Epithelial cell of esophagus (primary cell): ENCODE measurements around the gene SATB2.

Experiments
- DNase-seq: peaks from one replicate; pipeline ENCODE4 v3.0.0; 2010; ENCODE audit warnings: low read depth
- H3K4me3 ChIP-seq: 2 replicates; pipeline ENCODE4 v1.5.1; 2011; ENCODE audit warnings: mild to moderate bottlenecking, low read length, control low read depth
- TF ChIP-seq, protein P1 (sequence below): IDR thresholded peaks from 2 replicates; pipeline ENCODE4 v1.5.1; 2011; ENCODE audit warnings: low read depth, mild to moderate bottlenecking, low read length, control low read depth, inconsistent platforms; ENCODE audit not compliant: insufficient read depth; ENCODE audit errors: missing control alignments

The SATB2 gene

GRCh38 chr2:199302851-199303250, 154.9 kb downstream of the SATB2 start:
- TF ChIP-seq, protein P1, sequence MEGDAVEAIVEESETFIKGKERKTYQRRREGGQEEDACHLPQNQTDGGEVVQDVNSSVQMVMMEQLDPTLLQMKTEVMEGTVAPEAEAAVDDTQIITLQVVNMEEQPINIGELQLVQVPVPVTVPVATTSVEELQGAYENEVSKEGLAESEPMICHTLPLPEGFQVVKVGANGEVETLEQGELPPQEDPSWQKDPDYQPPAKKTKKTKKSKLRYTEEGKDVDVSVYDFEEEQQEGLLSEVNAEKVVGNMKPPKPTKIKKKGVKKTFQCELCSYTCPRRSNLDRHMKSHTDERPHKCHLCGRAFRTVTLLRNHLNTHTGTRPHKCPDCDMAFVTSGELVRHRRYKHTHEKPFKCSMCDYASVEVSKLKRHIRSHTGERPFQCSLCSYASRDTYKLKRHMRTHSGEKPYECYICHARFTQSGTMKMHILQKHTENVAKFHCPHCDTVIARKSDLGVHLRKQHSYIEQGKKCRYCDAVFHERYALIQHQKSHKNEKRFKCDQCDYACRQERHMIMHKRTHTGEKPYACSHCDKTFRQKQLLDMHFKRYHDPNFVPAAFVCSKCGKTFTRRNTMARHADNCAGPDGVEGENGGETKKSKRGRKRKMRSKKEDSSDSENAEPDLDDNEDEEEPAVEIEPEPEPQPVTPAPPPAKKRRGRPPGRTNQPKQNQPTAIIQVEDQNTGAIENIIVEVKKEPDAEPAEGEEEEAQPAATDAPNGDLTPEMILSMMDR, result no peak

GRCh38 chr2:199288424-199288823, 169.3 kb downstream of the SATB2 start:
- no peak for DNase-seq
- H3K4me3 ChIP-seq, result no peak overlapping the region
- TF ChIP-seq, protein P1, result no peak

More at GRCh38 chr2:199302851-199303250, 154.9 kb downstream of the SATB2 start:
- no peak for DNase-seq
- H3K4me3 ChIP-seq, result no peak overlapping the region

- TF ChIP-seq, protein P1, result no peak
- DNase-seq, result no peak
These were observed 175.4 kb downstream of the SATB2 start for GRCh38 chr2:199282309-199282708.

GRCh38 chr2:199279146-199279545, 178.6 kb downstream of the SATB2 start:
- no peak overlapping the region for H3K4me3 ChIP-seq
- DNase-seq, result no peak
- TF ChIP-seq, protein P1, result no peak

More at GRCh38 chr2:199282309-199282708, 175.4 kb downstream of the SATB2 start:
- H3K4me3 ChIP-seq, result no peak overlapping the region

GRCh38 chr2:199278099-199278498, 179.6 kb downstream of the SATB2 start:
- H3K4me3 ChIP-seq, result no peak overlapping the region
- DNase-seq, result peak; percentile 21
- TF ChIP-seq, protein P1, result no peak

DNA sequence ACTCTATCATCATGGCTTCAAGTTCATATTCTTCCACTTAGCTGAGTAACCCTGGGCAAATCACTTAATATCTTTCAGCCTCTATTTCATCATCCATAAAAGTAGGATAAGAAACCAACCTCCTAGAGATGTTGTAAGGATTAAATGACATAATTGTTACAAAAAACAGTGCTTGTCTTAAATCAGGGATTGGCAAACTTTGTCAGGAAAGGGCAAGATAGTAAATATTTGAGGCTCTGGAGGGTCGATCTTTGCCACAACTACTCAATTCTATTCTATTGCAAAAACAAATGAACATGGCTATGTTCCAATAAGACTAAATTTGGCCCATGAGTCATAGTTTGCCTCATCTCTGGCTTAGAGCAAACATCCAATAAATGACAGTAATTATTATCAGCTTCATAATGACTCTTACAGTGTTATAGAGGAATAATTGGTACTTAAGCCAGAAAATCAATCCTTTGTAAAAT, 184.7 kb downstream of the SATB2 start:
- DNase-seq, result peak; percentile 9
- TF ChIP-seq, protein P1, result no peak

DNA sequence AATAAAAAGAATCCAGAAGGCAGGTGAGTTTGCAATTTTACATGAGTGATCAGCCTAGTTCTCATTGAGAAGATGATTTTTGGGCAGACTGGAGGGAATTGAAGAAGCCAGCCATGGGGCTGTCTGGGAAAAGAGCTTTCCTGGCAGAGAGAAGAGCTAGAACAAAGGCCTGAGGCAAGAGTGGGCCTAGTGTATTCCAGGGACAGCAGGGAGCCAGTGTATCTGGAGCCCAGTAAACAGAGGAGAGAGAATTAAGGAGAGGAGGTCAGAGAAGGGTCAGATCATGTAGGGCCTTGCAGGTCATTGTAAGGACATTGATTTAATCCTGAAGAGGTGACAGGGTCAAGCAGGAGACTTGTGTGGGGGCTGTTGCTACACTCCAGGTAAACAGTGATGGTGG, 195.8 kb downstream of the SATB2 start:
- TF ChIP-seq, protein P1, result no peak
- DNase-seq, result no peak
- H3K4me3 ChIP-seq, result no peak overlapping the region

More for the DNA sequence above, 184.7 kb downstream of the SATB2 start:
- H3K4me3 ChIP-seq, result no peak overlapping the region
